Islet precursor cell (in vitro differentiated cells): ENCODE data around the gene NHS.

Experiments used
- DNase-seq: peaks from one replicate; pipeline ENCODE4 v3.0.0-alpha.2; 2018

The NHS gene

GRCh38 chrX:17689971-17690409, 315.0 kb downstream of the NHS start:
- peak; percentile 59 for DNase-seq

GRCh38 chrX:17692709-17693346, 317.8 kb downstream of the NHS start:
- peak; percentile 57 for DNase-seq

- DNase-seq = no peak
Observed at GRCh38 chrX:17697191-17697590, 322.2 kb downstream of the NHS start.

GRCh38 chrX:17700976-17701375, 326.0 kb downstream of the NHS start:
- DNase-seq = no peak

- DNase-seq = no peak
Observed at GRCh38 chrX:17703201-17703600, 328.2 kb downstream of the NHS start.

GRCh38 chrX:17705211-17705610, 330.2 kb downstream of the NHS start:
- DNase-seq = no peak

- peak; percentile 77 for DNase-seq
Observed at GRCh38 chrX:17706676-17707075, 331.7 kb downstream of the NHS start.

- no peak for DNase-seq
Observed at GRCh38 chrX:17707731-17708130, 332.7 kb downstream of the NHS start.

- DNase-seq = no peak
Observed at GRCh38 chrX:17710871-17711301, 335.9 kb downstream of the NHS start.

- no peak for DNase-seq
Observed at GRCh38 chrX:17713288-17713687, 338.3 kb downstream of the NHS start.

- DNase-seq = no peak
Observed at GRCh38 chrX:17718649-17719165, 343.7 kb downstream of the NHS start.

GRCh38 chrX:17719711-17720110, 344.7 kb downstream of the NHS start:
- DNase-seq = no peak

- no peak for DNase-seq
Observed at GRCh38 chrX:17721715-17722114, 346.7 kb downstream of the NHS start.

- no peak for DNase-seq
Observed at GRCh38 chrX:17725181-17725580, 350.2 kb downstream of the NHS start.

- no peak for DNase-seq
Observed at GRCh38 chrX:17732138-17732783, 357.3 kb downstream of the NHS start.

- DNase-seq = no peak
Observed at GRCh38 chrX:17735406-17735805, 360.4 kb downstream of the NHS start.

GRCh38 chrX:17736478-17736855, 361.5 kb downstream of the NHS start:
- DNase-seq = no peak

GRCh38 chrX:17736856-17737709, 362.1 kb downstream of the NHS start, which contains the start of gene SCML1:
Gene SCML1, plus strand, starts transcription at chrX:17737493. Its CDS starts 6,694 bp downstream, at chrX:17744187.
- peak; percentile 98 for DNase-seq

GRCh38 chrX:17737710-17737985, 362.6 kb downstream of the NHS start:
- DNase-seq = no peak

- DNase-seq = peak; percentile 77
Observed at GRCh38 chrX:17737986-17738713, 363.1 kb downstream of the NHS start.

GRCh38 chrX:17738737-17739535, 363.9 kb downstream of the NHS start:
- no peak for DNase-seq
